HG03095 (cell line): ENCODE data around the gene MED25.
"Not testable (repeated sequence)": the region's sequence is repeated elsewhere in the genome, so short reads cannot be mapped to it uniquely, and the experiment has no call there.

Source experiments
- ATAC-seq: cut with Tn5 transposase; IDR thresholded peaks from one replicate; pipeline ENCODE4 v1.9.1; 2021; ENCODE audit warnings: moderate library complexity; ENCODE audit not compliant: unreplicated experiment

The MED25 gene

DNA sequence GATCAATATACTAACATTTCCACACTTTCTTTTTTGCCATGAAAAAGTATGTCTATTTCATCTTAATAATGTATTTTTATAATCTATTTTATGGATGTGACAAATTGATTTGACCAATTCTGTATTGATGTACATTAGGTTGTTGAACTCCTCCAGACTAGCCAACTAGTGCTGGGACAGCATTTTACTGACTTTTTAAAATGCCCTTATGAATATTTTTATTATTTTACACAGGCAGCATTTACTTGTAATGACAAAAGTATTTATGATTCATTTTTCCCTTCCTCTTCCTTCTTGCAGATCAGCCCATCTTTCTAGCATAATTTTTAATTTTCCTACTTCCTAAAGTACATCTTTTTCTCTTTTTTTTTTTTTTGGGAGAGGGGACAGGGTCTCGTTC, 4.1 kb upstream of the MED25 start:
- no peak for ATAC-seq

DNA sequence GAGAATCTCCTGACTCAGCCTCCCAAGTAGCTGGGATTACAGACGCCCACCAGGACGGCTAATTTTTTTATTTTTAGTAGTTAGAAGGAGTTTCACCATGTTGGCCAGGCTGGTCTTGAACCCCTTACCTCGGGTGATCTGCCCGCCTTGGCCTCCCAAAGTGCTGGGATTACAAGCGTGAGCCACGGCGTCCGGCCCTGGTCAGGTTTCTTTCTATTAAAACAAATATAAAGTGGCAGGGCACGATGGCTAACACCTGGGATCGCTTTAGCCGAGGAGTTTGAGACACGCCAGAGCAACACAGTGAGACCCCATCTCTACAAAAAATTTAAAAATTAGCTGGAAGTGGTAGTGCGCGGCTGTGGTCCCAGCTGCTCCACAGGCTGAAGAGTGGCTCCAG, 1.5 kb upstream of the MED25 start:
- no peak for ATAC-seq

DNA sequence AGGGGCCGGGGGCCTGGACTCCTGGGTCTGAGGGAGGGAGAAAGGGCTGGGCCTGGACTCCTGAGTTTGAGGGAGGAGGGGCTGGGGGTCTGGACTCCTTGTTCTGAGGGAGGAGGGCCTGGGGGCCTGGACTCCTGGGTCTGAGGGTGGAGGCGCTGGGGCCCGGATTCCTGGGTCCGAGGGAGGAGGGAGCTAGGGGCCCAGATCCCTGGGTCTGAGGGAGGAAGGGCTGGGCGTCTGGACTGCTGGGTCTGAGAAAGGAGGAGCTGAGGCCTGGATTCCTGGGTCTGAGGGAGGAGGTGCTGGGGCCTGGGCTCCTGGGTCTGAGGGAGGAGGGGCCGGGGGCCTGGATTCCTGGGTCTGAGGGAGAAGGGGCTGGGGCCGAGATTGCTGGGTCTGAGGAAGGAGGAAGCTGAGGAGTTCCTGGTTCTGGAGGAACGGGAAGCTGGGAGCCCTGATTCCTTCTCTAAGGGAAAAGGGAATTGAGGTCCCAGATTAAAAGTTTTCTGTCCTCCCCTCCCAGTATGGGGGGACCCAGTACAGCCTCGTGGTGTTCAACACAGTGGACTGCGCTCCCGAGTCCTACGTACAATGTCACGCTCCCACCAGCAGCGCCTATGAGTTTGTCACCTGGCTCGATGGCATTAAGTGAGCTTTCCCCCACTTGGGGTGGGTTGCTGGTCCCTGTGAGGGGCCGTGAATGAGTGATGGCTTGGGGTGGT, 721 bp downstream of the MED25 start:
- ATAC-seq = no peak

- not testable (repeated sequence) for ATAC-seq
Observed at GRCh38 chr19:49819452-49820115, 1.5 kb downstream of the MED25 start.

GRCh38 chr19:49820125-49820524, 2.0 kb downstream of the MED25 start:
- ATAC-seq = no peak

- no peak for ATAC-seq
Observed at GRCh38 chr19:49823472-49823871, 5.4 kb downstream of the MED25 start.

GRCh38 chr19:49824662-49825061, 6.6 kb downstream of the MED25 start:
- ATAC-seq = no peak

GRCh38 chr19:49827034-49827433, 8.9 kb downstream of the MED25 start:
- no peak for ATAC-seq

GRCh38 chr19:49829200-49829599, 11.1 kb downstream of the MED25 start:
- ATAC-seq = no peak

- ATAC-seq = no peak
Observed at GRCh38 chr19:49829721-49830120, 11.6 kb downstream of the MED25 start.

- ATAC-seq = no peak
Observed at GRCh38 chr19:49830766-49831165, 12.7 kb downstream of the MED25 start.

GRCh38 chr19:49831592-49831991, 13.5 kb downstream of the MED25 start:
- ATAC-seq = no peak

DNA sequence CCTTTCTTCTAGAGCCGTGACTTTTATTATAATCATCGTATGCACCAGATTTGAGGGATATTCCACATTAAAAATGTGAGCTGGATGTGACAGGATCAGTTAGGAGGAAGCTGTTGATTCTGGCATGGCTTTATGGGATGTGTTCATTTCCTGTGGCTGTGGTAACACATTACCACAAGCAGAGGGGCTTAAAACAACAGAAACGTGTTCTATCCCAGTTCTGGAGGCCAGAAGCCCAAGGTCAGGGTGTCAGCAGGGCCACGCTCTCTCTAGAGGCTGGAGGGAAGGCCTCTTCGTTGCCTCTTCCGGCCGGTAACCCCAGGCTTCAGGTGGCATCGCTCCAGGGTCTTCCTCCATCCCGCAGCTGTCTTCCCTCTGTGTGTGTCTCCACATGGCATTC, 14.5 kb downstream of the MED25 start:
- no peak for ATAC-seq

- ATAC-seq = no peak
Observed at GRCh38 chr19:49833599-49833998, 15.5 kb downstream of the MED25 start.

DNA sequence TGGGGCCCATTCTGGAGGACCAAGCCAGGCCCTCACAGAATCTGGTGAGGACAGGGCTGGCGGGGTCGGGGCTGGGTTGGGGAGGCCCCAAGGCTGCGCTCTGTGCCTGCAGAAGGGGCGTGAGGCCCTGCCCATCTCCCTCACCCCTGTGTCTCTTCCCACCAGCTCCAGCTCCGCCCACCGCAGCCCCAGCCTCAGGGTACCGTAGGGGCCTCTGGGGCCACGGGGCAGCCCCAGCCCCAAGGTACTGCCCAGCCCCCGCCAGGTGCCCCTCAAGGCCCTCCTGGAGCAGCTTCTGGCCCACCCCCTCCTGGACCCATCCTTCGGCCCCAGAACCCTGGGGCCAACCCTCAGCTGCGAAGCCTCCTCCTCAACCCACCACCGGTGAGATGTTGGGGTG, 17.5 kb downstream of the MED25 start:
- no peak for ATAC-seq

DNA sequence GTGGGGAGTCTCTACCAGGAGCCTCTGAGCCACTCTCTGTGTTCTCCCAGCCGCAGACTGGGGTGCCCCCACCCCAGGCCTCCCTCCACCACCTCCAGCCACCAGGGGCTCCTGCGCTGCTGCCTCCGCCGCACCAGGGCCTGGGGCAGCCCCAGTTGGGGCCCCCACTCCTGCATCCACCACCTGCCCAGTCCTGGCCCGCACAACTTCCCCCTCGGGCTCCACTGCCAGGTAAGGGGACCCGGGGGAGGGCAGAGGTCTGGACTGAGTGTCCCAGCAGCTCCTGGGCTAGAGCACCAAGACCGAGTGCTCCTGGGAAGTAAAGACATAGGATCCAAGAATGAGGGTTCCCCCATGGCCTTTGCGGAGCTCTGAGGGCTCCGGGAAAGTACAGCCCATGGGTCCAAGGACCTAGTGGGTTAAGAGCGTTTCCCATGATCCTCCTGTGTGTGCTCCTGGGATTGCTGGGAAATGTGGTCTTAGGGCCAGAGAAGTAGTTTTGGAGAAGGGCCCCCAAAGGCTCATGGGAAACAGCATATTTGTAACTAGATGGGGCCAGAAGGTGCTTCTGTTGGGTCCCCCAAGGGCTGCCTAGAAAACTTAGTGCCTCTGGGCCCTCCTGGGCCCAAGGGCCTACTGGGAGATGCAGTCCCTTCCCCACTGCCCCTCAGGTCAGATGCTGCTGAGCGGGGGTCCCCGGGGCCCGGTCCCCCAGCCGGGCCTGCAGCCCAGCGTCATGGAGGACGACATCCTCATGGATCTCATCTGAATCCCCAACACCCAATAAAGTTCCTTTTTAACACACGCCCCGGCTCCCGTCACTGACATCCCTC, 18.3 kb downstream of the MED25 start:
- ATAC-seq = no peak

DNA sequence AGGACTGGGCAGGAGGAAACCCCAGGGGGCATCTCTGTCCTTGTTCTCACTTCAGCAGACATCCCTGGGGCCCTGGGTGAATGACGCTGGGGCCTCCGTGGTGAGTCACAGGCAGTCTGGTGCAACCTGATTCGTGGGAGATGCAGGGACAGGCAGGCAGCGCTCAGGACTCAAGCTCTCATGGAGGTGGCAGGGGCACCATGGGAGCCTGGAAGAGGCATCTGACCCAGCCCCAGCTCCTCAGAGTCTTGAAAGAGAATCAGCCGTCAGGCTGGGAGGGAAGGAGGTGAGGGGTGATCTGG, 18.9 kb downstream of the MED25 start:
- ATAC-seq = no peak

DNA sequence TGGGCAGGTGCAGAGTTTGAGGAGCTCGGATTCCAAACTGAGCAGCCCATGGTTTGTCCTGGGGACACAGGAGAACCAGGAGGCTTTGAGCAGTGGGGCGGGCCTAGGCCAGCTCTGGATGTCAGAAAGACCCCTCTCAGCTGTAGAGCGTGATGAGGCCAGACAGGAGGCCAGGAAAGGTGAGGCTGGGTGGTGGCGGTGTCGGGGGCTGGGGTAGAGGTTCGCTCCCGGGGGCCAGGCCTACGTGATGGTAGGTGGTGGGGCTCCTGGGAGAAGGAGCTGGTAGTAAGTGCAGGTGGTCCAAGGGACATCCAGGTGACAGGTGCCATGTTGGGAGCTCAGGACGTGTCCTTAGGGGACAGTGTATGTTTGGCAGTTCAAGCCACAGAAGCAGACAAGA, 19.3 kb downstream of the MED25 start:
- no peak for ATAC-seq

DNA sequence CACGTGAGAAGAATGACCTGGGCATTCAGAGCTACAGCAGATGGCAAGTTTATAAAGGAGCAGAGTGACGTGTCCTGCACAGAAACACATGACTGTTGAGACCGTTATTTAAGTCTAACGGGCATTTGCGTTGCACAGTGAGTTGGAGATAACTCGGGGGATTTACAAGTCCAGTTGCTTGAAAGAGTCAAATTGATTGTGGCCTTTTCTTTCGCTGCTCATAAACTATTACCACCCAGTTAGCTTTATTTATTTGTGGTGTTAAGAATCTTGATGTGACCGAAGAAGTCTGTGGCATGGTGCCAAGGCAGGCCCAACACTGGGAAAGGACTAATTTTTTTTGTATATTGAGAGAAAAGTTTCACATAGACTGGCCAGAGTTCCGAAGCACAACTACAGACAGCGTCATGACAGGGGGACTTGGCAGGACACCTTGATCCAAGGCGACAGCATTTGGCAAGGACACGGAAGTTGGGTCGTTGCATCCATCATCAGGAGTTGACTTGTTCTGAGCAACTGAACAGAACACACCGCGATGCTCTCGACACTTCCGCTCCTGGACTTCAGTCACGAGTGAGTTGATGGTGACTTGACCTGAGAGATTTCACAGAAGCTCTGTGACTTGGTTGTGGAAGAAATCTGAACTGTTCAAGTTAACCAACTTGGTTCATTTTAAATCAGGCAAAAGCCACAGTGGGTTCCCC, 20.9 kb downstream of the MED25 start:
- ATAC-seq = no peak

GRCh38 chr19:49839713-49840112, 21.6 kb downstream of the MED25 start:
- no peak for ATAC-seq

DNA sequence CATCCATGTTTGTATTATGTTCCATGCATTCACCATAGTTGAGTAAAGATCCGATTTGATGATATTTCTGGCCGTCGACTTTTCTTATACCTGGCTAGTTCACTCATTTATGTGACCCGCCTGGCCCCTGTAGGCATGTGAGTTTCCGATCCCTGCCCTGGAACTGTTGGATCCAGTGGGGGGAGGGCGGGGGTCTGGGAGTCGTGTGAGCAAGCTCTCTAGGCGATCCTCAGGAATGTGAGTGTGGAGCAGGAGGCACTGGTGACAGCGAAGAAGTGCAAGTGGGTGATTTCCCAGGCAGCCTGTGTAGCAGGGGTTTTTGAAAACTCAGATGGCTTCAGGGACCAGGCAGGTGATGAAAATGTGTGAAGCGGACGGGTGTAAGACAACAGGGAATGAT, 22.2 kb downstream of the MED25 start:
- ATAC-seq = no peak
